ENCODE data around the gene CPZ.

DNA sequence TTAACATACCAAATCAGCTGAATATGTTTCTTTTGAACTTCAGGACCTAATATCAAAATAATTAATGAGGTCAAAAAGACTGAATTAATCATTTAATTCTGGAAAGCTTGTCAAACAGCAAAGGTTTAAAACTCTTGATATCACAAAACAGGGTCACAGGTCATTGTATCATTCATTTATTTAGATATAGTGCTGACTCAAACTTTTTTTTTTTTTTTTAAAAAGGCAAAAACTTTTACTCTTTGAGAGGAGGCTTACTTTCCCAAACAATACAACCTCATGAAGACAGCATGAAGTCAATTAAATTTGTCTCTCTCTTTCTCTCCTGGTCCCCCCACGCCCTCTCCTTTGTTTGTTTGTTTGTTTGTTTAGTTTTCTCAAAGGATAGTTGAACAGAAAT lies 28.0 kb upstream of the CPZ start:
- TF ChIP-seq POLR2A (IDR thresholded peaks at IDR 0.05), result no peak
- TF ChIP-seq, protein P1, sequence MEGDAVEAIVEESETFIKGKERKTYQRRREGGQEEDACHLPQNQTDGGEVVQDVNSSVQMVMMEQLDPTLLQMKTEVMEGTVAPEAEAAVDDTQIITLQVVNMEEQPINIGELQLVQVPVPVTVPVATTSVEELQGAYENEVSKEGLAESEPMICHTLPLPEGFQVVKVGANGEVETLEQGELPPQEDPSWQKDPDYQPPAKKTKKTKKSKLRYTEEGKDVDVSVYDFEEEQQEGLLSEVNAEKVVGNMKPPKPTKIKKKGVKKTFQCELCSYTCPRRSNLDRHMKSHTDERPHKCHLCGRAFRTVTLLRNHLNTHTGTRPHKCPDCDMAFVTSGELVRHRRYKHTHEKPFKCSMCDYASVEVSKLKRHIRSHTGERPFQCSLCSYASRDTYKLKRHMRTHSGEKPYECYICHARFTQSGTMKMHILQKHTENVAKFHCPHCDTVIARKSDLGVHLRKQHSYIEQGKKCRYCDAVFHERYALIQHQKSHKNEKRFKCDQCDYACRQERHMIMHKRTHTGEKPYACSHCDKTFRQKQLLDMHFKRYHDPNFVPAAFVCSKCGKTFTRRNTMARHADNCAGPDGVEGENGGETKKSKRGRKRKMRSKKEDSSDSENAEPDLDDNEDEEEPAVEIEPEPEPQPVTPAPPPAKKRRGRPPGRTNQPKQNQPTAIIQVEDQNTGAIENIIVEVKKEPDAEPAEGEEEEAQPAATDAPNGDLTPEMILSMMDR (IDR thresholded peaks at IDR 0.05), result no peak

All from thyroid gland (tissue), 4 donors.